ENCODE results near the gene IRX5.

IRX5 gene

GRCh38 chr16:54890381-54890780 lies 40.3 kb upstream of the IRX5 start:
- H3K9ac ChIP-seq (ENCODE audit: low read length), result no peak overlapping the region
- no peak overlapping the region for H3K4ac ChIP-seq (ENCODE audit: low read depth, low read length)
- no peak overlapping the region for H2BK5ac ChIP-seq (ENCODE audit: low read depth, low read length, poor library complexity)
- no peak overlapping the region for H3K4me2 ChIP-seq (ENCODE audit: low read length)
- no peak overlapping the region for H2BK12ac ChIP-seq (ENCODE audit: low read length)
- H4K91ac ChIP-seq (ENCODE audit: low read depth, low read length), result no peak overlapping the region
- H3K4me3 ChIP-seq (ENCODE audit: low read depth, low read length), result no peak overlapping the region
- no peaks in the 10 kb centered on the region for H3K4me1 ChIP-seq (ENCODE audit: control insufficient read depth in 1 of 2, insufficient read depth in 2 of 2, low read length in 2 of 2)
- no peak for DNase-seq
- H3K23ac ChIP-seq (ENCODE audit: low read length), result no peak overlapping the region
- no peak overlapping the region for H3K27ac ChIP-seq (ENCODE audit: low read depth, low read length)
- no CpG with 5 or more reads among the region's 4 CpGs for WGBS (ENCODE audit: extremely low coverage, insufficient coverage, insufficient read length)
- H3K79me2 ChIP-seq (ENCODE audit: control insufficient read depth, insufficient read depth, low read length, poor library complexity), result no peaks in the 10 kb centered on the region
- no peaks in the 10 kb centered on the region for H3K9me3 ChIP-seq (ENCODE audit: insufficient read depth, low read depth, low read length)
- no peak overlapping the region for H2AK5ac ChIP-seq (ENCODE audit: low read length)
- H2BK120ac ChIP-seq (ENCODE audit: insufficient read depth, low read length, poor library complexity), result no peak overlapping the region
- no peaks in the 10 kb centered on the region for H3K79me1 ChIP-seq (ENCODE audit: low read length)
- no peak overlapping the region for H3K18ac ChIP-seq (ENCODE audit: low read length)
- H3K27me3 ChIP-seq (ENCODE audit: insufficient read depth, low read length), result no peaks in the 10 kb centered on the region
- no peak overlapping the region for H3K14ac ChIP-seq (ENCODE audit: low read length)
- no peak overlapping the region for H4K12ac ChIP-seq (ENCODE audit: low read depth, low read length)
- no peak overlapping the region for H2AFZ ChIP-seq (ENCODE audit: insufficient read depth, low read length, poor library complexity)
- H3K36me3 ChIP-seq (ENCODE audit: control insufficient read depth in 1 of 2, insufficient read depth in 2 of 2, low read length in 2 of 2), result no peaks in the 10 kb centered on the region
- no peak overlapping the region for H4K8ac ChIP-seq (ENCODE audit: low read depth, low read length)

GRCh38 chr16:54891346-54891745 lies 39.3 kb upstream of the IRX5 start:
- no peak overlapping the region for H4K8ac ChIP-seq (ENCODE audit: low read depth, low read length)
- H3K18ac ChIP-seq (ENCODE audit: low read length), result no peak overlapping the region
- H3K4me3 ChIP-seq (ENCODE audit: low read depth, low read length), result no peak overlapping the region
- H2BK5ac ChIP-seq (ENCODE audit: low read depth, low read length, poor library complexity), result no peak overlapping the region
- H2AFZ ChIP-seq (ENCODE audit: insufficient read depth, low read length, poor library complexity), result no peak overlapping the region
- no peak overlapping the region for H2AK5ac ChIP-seq (ENCODE audit: low read length)
- DNase-seq, result no peak
- no peak overlapping the region for H4K91ac ChIP-seq (ENCODE audit: low read depth, low read length)
- H3K79me1 ChIP-seq (ENCODE audit: low read length), result no peaks in the 10 kb centered on the region
- no peak overlapping the region for H4K12ac ChIP-seq (ENCODE audit: low read depth, low read length)
- no peak overlapping the region for H3K23ac ChIP-seq (ENCODE audit: low read length)
- H3K4me1 ChIP-seq (ENCODE audit: control insufficient read depth in 1 of 2, insufficient read depth in 2 of 2, low read length in 2 of 2), result no peaks in the 10 kb centered on the region
- no peaks in the 10 kb centered on the region for H3K36me3 ChIP-seq (ENCODE audit: control insufficient read depth in 1 of 2, insufficient read depth in 2 of 2, low read length in 2 of 2)
- no peaks in the 10 kb centered on the region for H3K79me2 ChIP-seq (ENCODE audit: control insufficient read depth, insufficient read depth, low read length, poor library complexity)
- H3K9me3 ChIP-seq (ENCODE audit: insufficient read depth, low read depth, low read length), result no peaks in the 10 kb centered on the region
- H3K27ac ChIP-seq (ENCODE audit: low read depth, low read length), result no peak overlapping the region
- H2BK120ac ChIP-seq (ENCODE audit: insufficient read depth, low read length, poor library complexity), result no peak overlapping the region
- WGBS (ENCODE audit: extremely low coverage, insufficient coverage, insufficient read length), result no CpG with 5 or more reads among the region's 4 CpGs
- no peak overlapping the region for H2BK12ac ChIP-seq (ENCODE audit: low read length)
- H3K14ac ChIP-seq (ENCODE audit: low read length), result no peak overlapping the region
- no peak overlapping the region for H3K9ac ChIP-seq (ENCODE audit: low read length)
- no peaks in the 10 kb centered on the region for H3K27me3 ChIP-seq (ENCODE audit: insufficient read depth, low read length)
- no peak overlapping the region for H3K4ac ChIP-seq (ENCODE audit: low read depth, low read length)
- H3K4me2 ChIP-seq (ENCODE audit: low read length), result no peak overlapping the region

GRCh38 chr16:54892981-54893380 lies 37.7 kb upstream of the IRX5 start:
- H3K23ac ChIP-seq (ENCODE audit: low read length), result no peak overlapping the region
- no CpG with 5 or more reads among the region's 6 CpGs for WGBS (ENCODE audit: extremely low coverage, insufficient coverage, insufficient read length)
- no peaks in the 10 kb centered on the region for H3K79me2 ChIP-seq (ENCODE audit: control insufficient read depth, insufficient read depth, low read length, poor library complexity)
- no peaks in the 10 kb centered on the region for H3K27me3 ChIP-seq (ENCODE audit: insufficient read depth, low read length)
- H2BK5ac ChIP-seq (ENCODE audit: low read depth, low read length, poor library complexity), result no peak overlapping the region
- H4K8ac ChIP-seq (ENCODE audit: low read depth, low read length), result no peak overlapping the region
- no peaks in the 10 kb centered on the region for H3K79me1 ChIP-seq (ENCODE audit: low read length)
- H3K9me3 ChIP-seq (ENCODE audit: insufficient read depth, low read depth, low read length), result no peaks in the 10 kb centered on the region
- no peak overlapping the region for H3K4ac ChIP-seq (ENCODE audit: low read depth, low read length)
- H3K4me2 ChIP-seq (ENCODE audit: low read length), result no peak overlapping the region
- no peak overlapping the region for H4K12ac ChIP-seq (ENCODE audit: low read depth, low read length)
- no peak overlapping the region for H3K27ac ChIP-seq (ENCODE audit: low read depth, low read length)
- no peak overlapping the region for H2AFZ ChIP-seq (ENCODE audit: insufficient read depth, low read length, poor library complexity)
- H3K18ac ChIP-seq (ENCODE audit: low read length), result no peak overlapping the region
- no peak overlapping the region for H4K91ac ChIP-seq (ENCODE audit: low read depth, low read length)
- no peak overlapping the region for H3K14ac ChIP-seq (ENCODE audit: low read length)
- no peak overlapping the region for H2BK120ac ChIP-seq (ENCODE audit: insufficient read depth, low read length, poor library complexity)
- no peaks in the 10 kb centered on the region for H3K4me1 ChIP-seq (ENCODE audit: control insufficient read depth in 1 of 2, insufficient read depth in 2 of 2, low read length in 2 of 2)
- H2BK12ac ChIP-seq (ENCODE audit: low read length), result no peak overlapping the region
- DNase-seq, result no peak
- no peak overlapping the region for H2AK5ac ChIP-seq (ENCODE audit: low read length)
- H3K36me3 ChIP-seq (ENCODE audit: control insufficient read depth in 1 of 2, insufficient read depth in 2 of 2, low read length in 2 of 2), result no peaks in the 10 kb centered on the region
- no peak overlapping the region for H3K9ac ChIP-seq (ENCODE audit: low read length)
- H3K4me3 ChIP-seq (ENCODE audit: low read depth, low read length), result no peak overlapping the region

- Histone ChIP-seq H3K4ac (ENCODE audit: low read depth, low read length) (no peak overlapping the region), H4K12ac (ENCODE audit: low read depth, low read length) (no peak overlapping the region), H3K18ac (ENCODE audit: low read length) (no peak overlapping the region), H3K23ac (ENCODE audit: low read length) (no peak overlapping the region), H2BK12ac (ENCODE audit: low read length) (no peak overlapping the region), H3K14ac (ENCODE audit: low read length) (no peak overlapping the region), H4K8ac (ENCODE audit: low read depth, low read length) (no peak overlapping the region), H2AK5ac (ENCODE audit: low read length) (no peak overlapping the region), H3K27ac (ENCODE audit: low read depth, low read length) (no peak overlapping the region), H3K36me3 (ENCODE audit: control insufficient read depth in 1 of 2, insufficient read depth in 2 of 2, low read length in 2 of 2) (no peaks in the 10 kb centered on the region), H3K4me2 (ENCODE audit: low read length) (no peak overlapping the region), H3K79me1 (ENCODE audit: low read length) (no peaks in the 10 kb centered on the region), H3K4me3 (ENCODE audit: low read depth, low read length) (no peak overlapping the region), H2BK5ac (ENCODE audit: low read depth, low read length, poor library complexity) (no peak overlapping the region), H2BK120ac (ENCODE audit: insufficient read depth, low read length, poor library complexity) (no peak overlapping the region), H3K79me2 (ENCODE audit: control insufficient read depth, insufficient read depth, low read length, poor library complexity) (no peaks in the 10 kb centered on the region), H3K4me1 (ENCODE audit: control insufficient read depth in 1 of 2, insufficient read depth in 2 of 2, low read length in 2 of 2) (no peaks in the 10 kb centered on the region), H2AFZ (ENCODE audit: insufficient read depth, low read length, poor library complexity) (no peak overlapping the region), H4K91ac (ENCODE audit: low read depth, low read length) (no peak overlapping the region), H3K27me3 (ENCODE audit: insufficient read depth, low read length) (no peaks in the 10 kb centered on the region), H3K9me3 (ENCODE audit: insufficient read depth, low read depth, low read length) (no peaks in the 10 kb centered on the region), H3K9ac (ENCODE audit: low read length) (no peak overlapping the region)
- WGBS (ENCODE audit: extremely low coverage, insufficient coverage, insufficient read length), result no CpG with 5 or more reads among the region's 3 CpGs
- DNase-seq, result no peak
Observed at GRCh38 chr16:54897930-54898329, 32.7 kb upstream of the IRX5 start.

All from trophoblast cell (in vitro differentiated cells and primary cell).